ENCODE data around the gene WDR53.
"Not testable (repeated sequence)": the region's sequence is repeated elsewhere in the genome, so short reads cannot be mapped to it uniquely, and the experiment has no call there.

Gene WDR53

DNA sequence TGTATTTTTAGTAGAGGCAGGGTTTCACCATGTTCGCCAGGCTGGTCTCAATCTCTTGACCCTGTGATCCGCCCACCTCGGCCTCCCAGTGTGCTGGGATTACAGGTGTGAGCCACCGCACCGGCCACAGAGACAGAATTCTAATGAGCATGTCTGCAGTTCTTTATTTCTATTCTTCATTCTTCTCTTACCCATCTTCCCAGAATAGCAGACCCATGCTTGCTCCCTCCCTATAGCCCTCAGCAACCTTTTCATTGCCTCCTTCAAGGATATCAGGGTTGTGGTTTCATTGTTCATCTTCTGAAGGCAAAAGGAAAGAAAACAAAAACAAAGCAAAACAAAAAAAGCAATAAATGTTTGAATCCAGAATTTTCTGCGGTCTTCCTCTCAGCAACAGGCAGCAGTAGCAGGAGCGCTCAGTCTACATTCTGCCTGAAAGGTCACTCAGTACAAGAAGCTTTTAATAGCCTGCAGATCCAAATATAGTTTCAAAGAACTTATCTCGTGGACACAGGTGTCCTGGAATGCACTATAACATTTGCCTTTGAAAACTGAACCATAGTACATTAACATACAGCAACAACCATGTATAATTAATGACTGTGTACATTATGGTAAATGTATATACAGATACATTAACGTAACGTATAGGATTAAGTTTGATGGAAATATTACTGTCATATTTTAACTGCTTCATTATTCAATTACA is 53.3 kb downstream of the WDR53 start, which contains the start of gene SMCO1:
Gene SMCO1 (minus strand): TSS at position 434 of the 709 bp plus-strand sequence. CDS start 137 bp downstream, at position 297.
- no peak for DNase-seq

DNA sequence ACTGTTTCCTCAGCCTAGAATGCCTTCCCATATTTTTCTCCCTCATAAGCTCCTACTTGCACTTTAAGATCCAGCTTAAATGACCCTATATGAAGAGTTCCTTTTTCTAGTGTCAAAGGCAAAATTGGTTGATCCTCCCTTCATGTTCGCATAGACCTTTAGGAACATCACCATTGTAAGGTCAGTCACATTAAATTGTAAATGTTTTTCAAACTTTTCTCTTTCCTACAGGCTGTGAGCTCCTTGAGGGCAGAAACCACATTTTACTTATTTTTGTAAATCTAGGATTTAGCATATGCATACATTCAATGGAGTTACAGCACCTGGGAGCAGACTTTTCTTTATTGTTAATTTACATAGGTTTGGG is 54.0 kb downstream of the WDR53 start:
- DNase-seq = no peak

DNA sequence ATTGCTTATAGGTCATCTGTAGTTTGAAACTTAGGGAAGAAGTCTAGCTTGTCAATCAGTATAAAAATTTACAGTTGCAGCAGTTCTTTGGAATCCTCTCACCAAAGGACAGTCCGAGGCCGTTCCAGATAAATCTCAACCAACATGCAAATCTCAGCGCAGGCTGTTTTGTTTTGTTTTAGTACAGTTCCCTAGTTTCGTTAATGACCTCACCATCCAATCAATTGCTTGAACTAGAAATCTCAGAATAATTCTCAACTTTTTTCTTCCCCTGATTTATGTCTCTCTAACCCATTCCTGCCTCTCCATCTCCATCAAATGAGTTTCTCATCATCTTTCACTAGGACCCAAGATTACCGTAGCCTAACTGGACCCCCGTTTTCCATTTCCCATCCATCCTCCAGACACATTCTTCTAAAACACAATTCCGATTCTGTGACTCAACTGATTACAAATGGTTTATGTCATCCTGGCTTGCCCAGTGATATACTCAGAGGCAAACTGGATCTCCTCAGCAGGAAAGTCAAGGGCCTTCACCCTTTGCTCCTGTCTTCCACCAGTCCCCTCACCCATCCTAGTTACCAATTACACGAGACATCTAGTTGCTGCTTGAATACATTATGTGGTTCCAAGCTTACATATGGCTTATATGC is 54.5 kb downstream of the WDR53 start:
- no peak for DNase-seq

GRCh38 chr3:196511646-196512425 is 56.5 kb downstream of the WDR53 start:
- DNase-seq = not testable (repeated sequence)

GRCh38 chr3:196511108-196511507 is 57.2 kb downstream of the WDR53 start:
- DNase-seq = not testable (repeated sequence)

DNA sequence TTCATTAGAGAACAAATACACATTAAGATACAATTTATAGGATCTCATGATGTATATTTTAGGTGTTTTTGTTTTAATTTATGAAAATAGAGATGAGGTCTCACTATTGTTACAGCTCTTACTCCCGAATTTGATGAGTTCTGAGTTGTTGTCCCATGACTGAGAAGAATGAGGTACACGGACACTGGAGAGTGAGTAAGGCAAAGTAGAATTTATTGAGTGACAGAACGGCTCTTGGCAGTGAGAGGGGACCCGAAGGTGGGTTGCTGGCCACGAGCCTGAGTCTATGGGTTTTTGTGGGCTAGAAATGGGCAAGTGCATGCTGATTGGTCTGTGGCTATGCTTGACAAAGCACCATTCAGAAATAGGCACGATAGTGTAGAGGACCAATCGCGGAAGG is 61.7 kb downstream of the WDR53 start:
- no peak for DNase-seq

DNA sequence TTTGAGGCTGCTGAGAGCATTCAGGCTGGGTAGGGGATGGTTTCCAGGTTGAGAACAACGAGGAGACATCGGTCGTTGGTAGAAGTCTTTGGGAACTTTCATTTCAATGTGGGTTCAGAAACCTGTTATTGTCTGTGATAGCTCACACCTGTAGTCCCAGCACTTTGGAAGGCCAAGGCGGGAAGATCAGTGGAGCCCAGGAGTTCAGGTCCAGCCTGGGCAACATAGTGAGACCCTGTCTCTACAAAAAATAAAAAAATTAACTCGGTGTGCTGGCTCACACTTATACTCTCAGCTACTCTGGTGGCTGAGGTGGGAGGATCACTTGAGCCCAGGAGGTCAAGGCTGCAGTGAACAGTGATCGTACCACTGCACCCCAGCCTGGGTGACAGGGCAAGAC is 63.8 kb downstream of the WDR53 start:
- no peak for DNase-seq
